ENCODE data around the gene TMEM115. TPM values are rescaled to one million over a fixed set of nuclear protein-coding genes. Genes with fewer than 3 reads are reported as not detected.
"Not testable (repeated sequence)": the region's sequence is repeated elsewhere in the genome, so short reads cannot be mapped to it uniquely, and the experiment has no call there.

The TMEM115 gene
- polyA plus RNA-seq, 4 donors, result 33.8 to 52.1 (median 42.6) TPM

- DNase-seq (ENCODE audit: low read depth in 4 of 4, low spot score in 2 of 4), result no peak
Observed at GRCh38 chr3:50319894-50320625, 39.3 kb downstream of the TMEM115 start.

- no peak for DNase-seq (ENCODE audit: low read depth in 4 of 4, low spot score in 2 of 4)
Observed at GRCh38 chr3:50319181-50319893, 40.0 kb downstream of the TMEM115 start.

GRCh38 chr3:50318615-50319014 lies 40.7 kb downstream of the TMEM115 start:
- no peak for DNase-seq (ENCODE audit: low read depth in 4 of 4, low spot score in 2 of 4)

GRCh38 chr3:50318163-50318562 lies 41.2 kb downstream of the TMEM115 start:
- DNase-seq (ENCODE audit: low read depth in 4 of 4, low spot score in 2 of 4), result no peak

- no peak for DNase-seq (ENCODE audit: low read depth in 4 of 4, low spot score in 2 of 4)
Observed at GRCh38 chr3:50317300-50317699, 42.0 kb downstream of the TMEM115 start.

- no peak for DNase-seq (ENCODE audit: low read depth in 4 of 4, low spot score in 2 of 4)
Observed at GRCh38 chr3:50316657-50317242, 42.6 kb downstream of the TMEM115 start.

- DNase-seq (ENCODE audit: low read depth in 4 of 4, low spot score in 2 of 4), result no peak
Observed at GRCh38 chr3:50314816-50315215, 44.5 kb downstream of the TMEM115 start.

- DNase-seq (ENCODE audit: low read depth in 4 of 4, low spot score in 2 of 4), result no peak
Observed at GRCh38 chr3:50314342-50314741, 45.0 kb downstream of the TMEM115 start.

- not testable (repeated sequence) for DNase-seq (ENCODE audit: low read depth in 4 of 4, low spot score in 2 of 4)
Observed at GRCh38 chr3:50312041-50312440, 47.3 kb downstream of the TMEM115 start.

Other genes with a start within 250 kb of the TMEM115 start
- gene SEMA3F, start 204.2 kb downstream of the TMEM115 start, polyA plus RNA-seq (ENCODE audit: insufficient read length in 4 of 4), result 100 to 1,000 TPM in 1 of 4 donors, 10 to 100 TPM in 3; 68.6 to 101 (median 80.4) TPM
- gene GNAT1, start 167.9 kb downstream of the TMEM115 start, polyA plus RNA-seq (ENCODE audit: insufficient read length in 4 of 4), result not detected
- gene SLC38A3, start 154.2 kb downstream of the TMEM115 start, polyA plus RNA-seq (ENCODE audit: insufficient read length in 4 of 4), result 1 to 10 TPM; 4.4 to 8.4 (median 7.8) TPM
- 100 to 1,000 TPM; 176 to 232 (median 220) TPM for gene GNAI2, start 123.3 kb downstream of the TMEM115 start, polyA plus RNA-seq (ENCODE audit: insufficient read length in 4 of 4)
- gene SEMA3B, start 90.4 kb downstream of the TMEM115 start, polyA plus RNA-seq (ENCODE audit: insufficient read length in 4 of 4), result 100 to 1,000 TPM in 3 of 4 donors, 10 to 100 TPM in 1; 71.0 to 119 (median 108) TPM
- gene LSMEM2, start 80.4 kb downstream of the TMEM115 start, polyA plus RNA-seq (ENCODE audit: insufficient read length in 4 of 4), result under 1 TPM; 0.25 to 0.82 (median 0.53) TPM
- gene IFRD2, start 67.1 kb downstream of the TMEM115 start, polyA plus RNA-seq (ENCODE audit: insufficient read length in 4 of 4), result 10 to 100 TPM; 34.8 to 51.9 (median 48.5) TPM
- gene HYAL3, start 60.1 kb downstream of the TMEM115 start, polyA plus RNA-seq (ENCODE audit: insufficient read length in 4 of 4), result 1 to 10 TPM; 2.8 to 4.3 (median 3.6) TPM
- gene NAA80, start 60.1 kb downstream of the TMEM115 start, polyA plus RNA-seq (ENCODE audit: insufficient read length in 4 of 4), result 10 to 100 TPM in 2 of 4 donors, 1 to 10 TPM in 2; 7.3 to 13.0 (median 10.3) TPM
- 1 to 10 TPM; 6.4 to 7.8 (median 7.4) TPM for gene HYAL1, start 55.9 kb downstream of the TMEM115 start, polyA plus RNA-seq (ENCODE audit: insufficient read length in 4 of 4)
- 100 to 1,000 TPM in 1 of 4 donors, 10 to 100 TPM in 3; 63.2 to 101 (median 74.4) TPM for gene HYAL2, start 36.8 kb downstream of the TMEM115 start, polyA plus RNA-seq (ENCODE audit: insufficient read length in 4 of 4)
- gene TUSC2, start 31.3 kb downstream of the TMEM115 start, polyA plus RNA-seq (ENCODE audit: insufficient read length in 4 of 4), result 10 to 100 TPM; 23.8 to 32.6 (median 25.6) TPM
- 10 to 100 TPM; 16.7 to 22.7 (median 21.2) TPM for gene RASSF1, start 18.7 kb downstream of the TMEM115 start, polyA plus RNA-seq (ENCODE audit: insufficient read length in 4 of 4)
- 1 to 10 TPM; 3.1 to 5.1 (median 4.4) TPM for gene ZMYND10, start 13.8 kb downstream of the TMEM115 start, polyA plus RNA-seq (ENCODE audit: insufficient read length in 4 of 4)
- gene NPRL2, start 8.7 kb downstream of the TMEM115 start, polyA plus RNA-seq (ENCODE audit: insufficient read length in 4 of 4), result 10 to 100 TPM; 30.1 to 33.1 (median 32.2) TPM
- 10 to 100 TPM; 13.7 to 17.7 (median 15.0) TPM for gene CYB561D2, start 8.7 kb downstream of the TMEM115 start, polyA plus RNA-seq (ENCODE audit: insufficient read length in 4 of 4)
- 10 to 100 TPM; 13.3 to 18.6 (median 16.3) TPM for gene CACNA2D2, start 144.1 kb upstream of the TMEM115 start, polyA plus RNA-seq (ENCODE audit: insufficient read length in 4 of 4)
- 10 to 100 TPM; 15.4 to 20.8 (median 17.4) TPM for gene C3orf18, start 208.2 kb upstream of the TMEM115 start, polyA plus RNA-seq (ENCODE audit: insufficient read length in 4 of 4)
- gene HEMK1, start 210.0 kb upstream of the TMEM115 start, polyA plus RNA-seq (ENCODE audit: insufficient read length in 4 of 4), result 10 to 100 TPM; 18.7 to 32.1 (median 25.6) TPM

All from left renal cortex interstitium (tissue), 4 donors.